ENCODE measurements around the gene ZSCAN31.
A peak's percentile ranks its signal among the peaks of the same experiment; 100 is the strongest.
"Not testable (repeated sequence)": the region's sequence is repeated elsewhere in the genome, so short reads cannot be mapped to it uniquely, and the experiment has no call there.

ZSCAN31 gene

GRCh38 chr6:28312939-28313338 is 23.0 kb downstream of the ZSCAN31 start:
- DNase-seq: no peak

DNA sequence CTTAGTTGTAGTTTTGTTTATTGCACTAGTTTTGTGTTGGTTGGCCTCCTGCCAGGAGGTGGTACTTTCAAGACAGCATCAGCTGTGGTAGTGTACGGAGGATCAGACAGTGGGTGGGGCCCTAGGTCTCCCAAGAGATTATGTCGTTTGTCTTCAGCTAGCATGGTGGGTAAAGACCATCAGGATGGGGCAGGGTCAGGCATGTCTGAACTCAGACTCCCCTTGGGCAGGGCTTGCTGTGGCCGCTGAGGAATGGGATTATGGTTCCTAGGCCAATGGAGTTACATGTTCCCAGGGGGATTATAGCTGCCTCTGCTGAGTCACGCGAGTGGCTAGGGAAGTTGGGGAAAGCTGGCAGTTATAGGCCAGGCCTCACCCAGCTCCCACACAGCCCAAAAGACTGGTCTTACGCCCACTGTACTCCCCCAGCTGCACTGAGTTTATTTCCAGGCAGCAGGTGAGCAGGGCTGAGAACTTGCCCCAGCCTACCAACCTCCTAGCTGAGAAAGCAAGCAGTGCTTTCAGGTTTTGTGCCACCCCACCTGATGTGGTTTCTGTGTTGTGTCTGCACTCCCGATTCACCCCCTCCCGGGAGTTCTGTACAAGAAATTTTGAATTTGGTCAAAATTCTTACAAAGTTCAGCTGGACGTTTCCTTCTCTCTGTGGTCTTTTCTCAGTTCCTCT is 24.7 kb downstream of the ZSCAN31 start:
- DNase-seq: no peak

DNA sequence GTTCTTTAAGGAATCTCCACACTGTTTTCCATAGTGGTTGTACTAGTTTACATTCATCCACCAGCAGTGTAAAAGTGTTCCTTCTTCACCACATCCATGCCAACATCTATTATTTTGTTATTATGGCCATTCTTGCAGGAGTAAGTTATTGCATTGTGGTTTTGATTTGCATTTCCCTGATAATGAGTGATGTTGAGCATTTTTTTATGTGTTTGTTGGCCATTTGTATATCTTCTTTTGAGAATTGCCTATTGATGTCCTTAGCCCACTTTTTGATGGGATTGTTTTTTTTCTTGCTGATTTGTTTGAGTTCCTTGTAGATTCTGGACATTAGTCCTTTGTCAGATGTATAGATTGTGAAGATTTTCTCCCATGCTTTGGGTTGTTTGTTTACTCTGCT is 29.6 kb downstream of the ZSCAN31 start:
- DNase-seq: not testable (repeated sequence)

- no peak for DNase-seq
Observed at GRCh38 chr6:28303570-28303969, 32.4 kb downstream of the ZSCAN31 start.

DNA sequence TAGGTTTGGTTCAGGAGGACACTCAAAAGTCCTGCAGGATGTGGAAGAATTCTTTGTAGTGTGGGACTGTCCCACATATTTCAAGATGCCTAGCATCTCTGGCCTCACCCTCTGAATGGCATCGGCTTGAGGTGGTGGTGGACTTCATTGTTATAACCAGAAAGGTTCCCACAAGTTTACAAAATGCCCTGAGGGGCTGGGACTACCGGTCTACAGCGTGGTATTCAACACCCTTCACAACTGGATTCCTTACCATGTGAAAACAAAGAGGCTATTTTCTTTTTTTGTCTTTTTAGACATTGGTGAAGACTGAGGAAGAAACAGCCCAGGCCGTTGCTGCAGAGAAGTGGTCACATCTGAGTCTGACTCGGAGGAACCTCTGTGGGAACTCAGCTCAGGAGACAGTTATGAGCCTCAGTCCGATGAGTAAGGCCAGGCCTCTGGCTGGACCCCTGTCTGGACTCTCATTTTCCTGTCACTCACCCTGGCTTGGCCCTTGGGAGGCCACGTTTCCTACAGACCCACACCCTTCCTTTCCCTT is 39.4 kb downstream of the ZSCAN31 start:
- no peak for DNase-seq

DNA sequence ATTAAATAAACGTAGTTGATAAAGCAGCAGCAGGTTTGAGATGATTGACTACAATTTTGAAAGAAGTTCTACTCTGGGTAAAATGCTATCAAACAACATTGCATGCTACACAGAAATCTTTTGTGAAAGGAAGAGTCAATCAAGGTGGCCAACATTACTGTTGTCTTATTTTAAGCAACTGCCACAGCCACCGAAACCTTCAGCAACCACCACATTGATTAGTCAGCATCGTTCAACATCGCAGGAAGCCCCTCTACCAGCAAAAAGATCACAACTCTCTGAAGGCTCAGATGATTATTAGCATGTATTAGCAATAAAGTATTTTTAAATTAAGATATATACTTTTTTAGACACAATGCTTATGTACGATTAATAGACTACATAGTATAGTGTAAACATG is 40.6 kb downstream of the ZSCAN31 start:
- DNase-seq: no peak

DNA sequence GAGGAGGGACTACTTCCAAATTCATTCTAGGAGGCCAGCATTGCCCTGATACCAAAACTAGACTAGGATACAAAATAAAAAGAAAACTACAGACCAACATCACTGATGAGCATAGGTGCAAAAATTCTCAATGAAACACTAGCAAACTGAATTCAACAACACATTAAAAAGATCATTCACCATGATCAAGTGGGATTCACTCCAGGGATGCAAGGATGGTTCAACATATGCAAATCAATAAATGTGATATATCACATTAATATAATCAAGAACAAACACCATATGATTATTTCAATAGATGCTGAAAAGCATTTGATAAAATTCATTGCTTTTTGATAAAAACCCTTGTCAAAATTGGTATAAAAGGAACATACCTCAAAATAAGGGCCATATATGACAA is 44.4 kb downstream of the ZSCAN31 start:
- DNase-seq: no peak

DNA sequence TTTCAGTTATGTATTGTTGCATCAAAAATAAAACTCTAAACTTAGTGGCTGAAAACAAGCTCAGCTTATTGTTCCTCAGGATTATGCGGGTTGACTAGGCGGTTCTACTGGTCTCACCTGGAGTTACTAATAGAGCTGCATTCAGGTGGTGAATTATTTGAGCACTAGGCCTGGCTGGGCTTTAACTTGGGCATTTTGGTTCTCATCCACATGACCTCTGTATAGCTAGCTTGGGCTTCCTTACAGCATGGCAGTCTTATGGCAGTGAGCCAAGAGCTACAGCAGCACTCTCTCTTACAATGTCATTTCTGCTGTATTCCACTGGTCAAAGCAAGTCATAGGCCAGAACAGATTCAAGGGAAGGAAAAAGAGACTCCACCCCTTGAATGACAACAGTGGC is 53.0 kb downstream of the ZSCAN31 start:
- DNase-seq: no peak

GRCh38 chr6:28281288-28282064 is 54.5 kb downstream of the ZSCAN31 start, which contains the start of gene PGBD1:
TSS of gene PGBD1 (plus strand) at chr6:28281572. CDS start at chr6:28283814, 2,242 bp downstream.
- peak; percentile 79 for DNase-seq

- no peak for DNase-seq
Observed at GRCh38 chr6:28280595-28281287, 55.2 kb downstream of the ZSCAN31 start.

DNA sequence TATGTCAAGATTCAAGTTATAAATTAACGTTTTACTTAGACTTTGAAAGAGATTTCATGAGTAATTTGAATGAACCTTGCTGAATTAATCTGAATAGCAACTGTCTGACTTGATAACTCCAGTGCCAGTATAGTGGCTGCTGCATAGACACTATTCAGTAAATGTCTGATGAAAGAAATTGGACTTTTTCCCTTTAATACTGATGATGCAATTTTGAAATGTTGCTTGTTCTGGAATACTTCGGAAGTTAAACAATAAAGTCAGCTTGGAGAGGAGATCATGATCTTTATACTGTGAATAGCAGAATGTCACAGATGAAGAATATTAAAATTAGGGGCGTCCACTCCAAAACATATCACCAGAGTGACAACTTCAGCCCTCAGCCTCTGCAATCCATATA is 58.2 kb downstream of the ZSCAN31 start:
- DNase-seq: no peak

DNA sequence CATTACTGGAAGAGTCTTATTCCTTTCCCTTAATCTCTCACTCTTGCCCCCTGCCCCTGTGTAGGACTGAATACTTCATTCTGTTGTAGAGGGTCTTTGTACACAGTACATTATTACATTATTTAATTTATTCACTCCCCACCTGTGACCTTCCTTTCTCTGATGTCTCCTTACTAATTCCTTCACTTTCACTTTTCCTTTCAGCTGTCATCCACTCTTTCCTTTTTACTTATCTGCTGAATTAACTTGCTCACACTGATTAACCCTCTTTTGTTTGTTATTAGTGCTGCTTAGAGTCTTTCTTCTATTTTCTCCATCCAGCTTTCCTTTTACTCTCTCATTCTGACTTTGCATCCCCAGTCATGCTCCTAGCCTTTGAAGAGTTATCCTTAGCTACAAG is 61.1 kb downstream of the ZSCAN31 start:
- DNase-seq: no peak
